CD4-positive, alpha-beta T cell treated with Interleukin-4 for 1 hour (primary cell): ENCODE measurements around the gene SUN1.

ENCODE experiments used
- DNase-seq, 2 donors: peaks; one replicate each; pipeline ENCODE4 v3.0.0-alpha.2; 2020 to 2022

Gene SUN1

GRCh38 chr7:909358-910329, 77.4 kb downstream of the SUN1 start:
- peak; percentile 44 to 84 for DNase-seq

DNA sequence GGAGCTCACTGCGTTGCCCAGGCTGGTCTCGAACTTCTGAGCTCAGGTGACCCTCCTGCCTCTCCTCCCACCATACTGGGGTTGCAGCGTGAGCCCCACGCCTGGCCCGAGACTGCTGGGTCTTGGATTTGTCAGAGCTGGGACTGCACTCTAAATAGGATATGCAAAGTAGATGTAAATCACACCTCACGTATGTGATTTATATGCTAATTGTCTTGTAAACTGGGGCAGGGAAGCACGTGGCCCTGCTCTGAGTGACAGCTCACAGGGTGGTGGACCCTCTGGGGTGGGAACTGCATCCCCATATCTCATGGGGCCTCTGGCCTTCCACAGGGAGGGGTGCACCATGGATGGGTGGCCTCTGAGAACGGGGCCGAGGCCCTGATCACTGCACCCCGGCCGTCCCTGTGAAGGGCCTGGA, 78.2 kb downstream of the SUN1 start:
- no peak for DNase-seq

- no peak for DNase-seq
Observed at GRCh38 chr7:910931-911431, 78.7 kb downstream of the SUN1 start.

GRCh38 chr7:911791-912480, 79.7 kb downstream of the SUN1 start:
- no peak for DNase-seq

GRCh38 chr7:913736-914520, 81.7 kb downstream of the SUN1 start:
- no peak for DNase-seq

GRCh38 chr7:914521-915194, 82.4 kb downstream of the SUN1 start:
- DNase-seq, result no peak

DNA sequence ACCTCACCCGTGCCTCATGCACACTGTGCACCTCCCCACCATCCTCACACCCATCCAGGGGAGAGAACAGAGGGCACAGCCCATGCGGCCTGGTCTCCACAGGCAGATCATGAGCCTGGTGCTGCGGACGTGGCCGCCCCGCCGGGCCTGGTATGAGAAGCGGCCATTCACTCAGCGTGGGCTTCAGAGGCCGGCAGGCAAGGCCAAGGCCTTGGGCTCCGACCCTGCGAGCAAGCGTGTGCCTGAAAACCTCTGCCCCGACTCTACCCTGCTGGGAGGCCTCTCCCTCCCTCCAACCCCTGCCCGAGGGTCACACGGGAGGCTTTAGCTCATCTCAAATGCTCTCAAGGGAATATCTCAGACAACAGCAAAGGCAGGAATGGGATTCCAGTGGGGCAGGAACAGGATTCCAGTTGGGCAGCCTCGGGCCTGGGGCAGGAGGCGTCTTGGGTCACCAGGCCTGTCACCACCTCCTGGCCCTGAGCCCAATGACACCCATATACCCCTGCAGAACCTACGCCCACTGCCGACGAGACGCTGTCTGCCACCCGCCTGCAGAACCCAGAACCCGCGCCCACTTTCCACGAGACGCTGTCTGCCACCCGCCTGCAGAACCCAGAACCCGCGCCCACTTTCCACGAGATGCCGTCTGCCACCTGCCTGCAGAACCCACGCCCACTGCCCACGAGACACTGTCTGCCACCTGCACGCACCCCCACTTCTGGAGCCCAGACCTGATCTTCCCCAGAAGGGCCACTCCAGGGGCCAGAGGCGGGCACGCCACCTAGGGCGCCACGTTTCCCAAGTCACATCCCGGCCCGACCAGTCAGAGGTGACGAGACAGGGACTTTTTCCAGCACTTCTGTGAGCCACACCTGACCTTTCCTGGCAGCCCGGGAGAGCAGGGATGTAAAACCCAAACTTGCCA, 83.3 kb downstream of the SUN1 start:
- DNase-seq, result no peak

- no peak for DNase-seq
Observed at GRCh38 chr7:916291-916941, 84.1 kb downstream of the SUN1 start.

DNA sequence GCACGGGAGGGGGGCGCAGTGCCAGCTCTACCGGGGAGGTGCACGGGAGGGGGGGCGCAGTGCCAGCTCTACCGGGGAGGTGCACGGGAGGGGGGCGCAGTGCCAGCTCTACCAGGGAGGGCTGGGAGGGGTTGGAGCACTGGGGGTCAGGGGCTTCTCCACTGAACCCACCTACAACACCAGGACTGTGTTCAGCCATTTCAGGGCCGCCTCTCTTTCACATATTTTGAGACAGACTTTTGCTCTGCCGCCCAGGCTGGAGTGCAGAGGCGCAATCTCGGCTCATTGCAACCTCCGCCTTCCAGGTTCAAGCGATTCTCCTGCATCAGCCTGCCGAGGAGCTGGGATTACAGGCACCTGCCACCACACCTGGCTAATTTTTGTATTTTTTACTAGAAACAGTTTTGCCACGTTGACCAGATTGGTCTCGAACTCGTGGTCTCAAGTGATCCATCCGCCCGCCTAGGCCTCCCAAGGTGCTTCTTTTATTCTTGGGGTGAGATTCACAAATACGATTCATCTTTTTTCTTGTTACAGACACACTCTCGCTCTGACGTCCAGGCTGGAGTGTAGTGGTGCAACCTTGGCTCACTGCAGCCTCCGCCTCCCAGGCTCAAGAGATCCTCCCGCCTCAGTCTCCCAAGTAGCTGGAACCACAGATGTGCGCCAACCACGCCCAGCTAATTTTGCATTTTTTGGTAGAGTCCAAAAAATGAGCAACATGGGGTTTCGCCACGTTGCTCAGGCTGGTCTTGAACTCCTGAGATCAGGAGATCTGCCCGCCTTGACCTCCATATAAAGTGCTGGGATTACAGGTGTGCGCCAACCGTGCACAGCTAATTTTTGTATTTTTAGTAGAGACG, 85.2 kb downstream of the SUN1 start:
- DNase-seq, result no peak

DNA sequence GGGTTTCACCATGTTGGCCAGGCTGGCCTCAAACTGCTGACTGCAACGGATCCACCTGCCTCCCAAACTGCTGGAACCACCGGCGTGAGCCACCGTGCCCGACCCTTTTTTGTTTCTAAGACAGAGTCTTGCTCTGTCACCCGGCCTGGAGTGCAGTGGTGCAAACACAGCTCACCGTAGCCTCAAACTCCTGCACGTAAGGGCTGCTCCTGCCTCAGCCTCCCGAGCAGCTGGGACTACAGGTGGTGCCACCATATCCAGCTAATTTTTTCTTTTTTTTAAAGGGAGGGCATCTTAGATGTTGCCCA, 85.8 kb downstream of the SUN1 start:
- no peak for DNase-seq

DNA sequence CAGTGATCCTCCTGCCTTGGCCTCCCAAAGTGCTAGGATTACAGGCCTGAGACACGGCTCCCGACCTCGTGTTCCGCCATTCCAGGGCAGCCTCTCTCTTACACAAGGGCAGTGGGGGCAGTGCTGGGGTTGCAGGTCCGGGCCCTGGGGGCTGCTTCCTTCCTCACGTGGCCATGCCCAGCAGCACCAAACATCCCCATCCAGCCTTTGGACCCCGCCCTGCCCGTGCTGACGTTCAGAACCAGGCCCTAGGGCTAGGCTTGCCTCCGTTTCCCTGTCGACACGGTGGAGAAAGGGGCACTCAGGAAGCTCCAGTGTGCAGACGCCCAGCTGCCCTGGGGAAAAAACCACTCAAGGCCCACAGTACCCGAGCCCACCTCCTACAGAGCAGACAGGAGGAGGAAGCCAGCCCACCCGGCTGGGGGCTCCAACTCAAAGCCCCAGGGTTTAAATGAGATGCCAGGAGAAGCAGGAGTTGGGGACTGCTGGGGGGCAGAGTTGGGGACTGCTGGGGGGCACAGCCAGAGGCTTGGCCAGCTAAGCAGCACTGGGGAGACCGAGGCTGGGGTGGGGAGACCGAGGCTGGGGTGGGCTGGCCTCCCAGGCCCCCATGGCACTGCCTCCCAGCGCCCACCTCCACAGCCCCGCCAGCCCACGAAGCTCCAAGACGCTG, 86.3 kb downstream of the SUN1 start:
- DNase-seq, result no peak

- no peak for DNase-seq
Observed at GRCh38 chr7:919114-919442, 86.8 kb downstream of the SUN1 start.

GRCh38 chr7:919924-920341, 87.7 kb downstream of the SUN1 start:
- no peak for DNase-seq

DNA sequence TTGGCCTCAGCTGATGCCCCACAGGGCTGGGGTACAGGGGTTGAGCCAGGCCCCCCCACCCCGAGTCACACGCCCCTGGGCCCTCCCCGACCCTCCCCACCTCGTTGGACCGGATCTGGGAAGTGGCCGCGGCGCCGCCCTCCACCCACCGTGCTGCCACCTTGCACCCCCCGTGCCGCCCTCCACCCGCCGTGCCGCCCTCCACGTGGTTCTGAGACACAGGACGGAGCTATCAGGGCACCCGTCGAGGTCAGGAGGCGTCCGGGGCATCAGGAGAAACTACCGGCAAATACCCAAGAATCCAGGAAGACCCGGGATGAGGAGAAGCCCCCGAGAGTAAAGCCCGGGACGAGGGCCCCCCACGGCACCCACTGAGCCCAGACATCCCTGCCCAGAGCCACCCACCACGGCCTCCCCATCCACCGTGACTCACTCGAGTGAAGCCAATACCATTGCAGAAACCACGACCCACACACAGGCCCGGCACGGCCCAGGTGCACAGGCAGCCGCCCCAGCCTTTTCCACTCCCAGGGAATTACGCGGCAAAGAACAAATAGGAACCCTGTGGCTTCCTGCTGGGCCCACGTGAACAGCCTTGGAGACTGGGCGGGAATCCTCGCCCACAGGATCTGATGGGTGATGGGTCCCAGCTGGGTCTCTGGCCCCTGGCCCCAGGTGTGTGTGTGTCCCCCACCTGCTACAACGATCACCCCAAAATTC, 88.2 kb downstream of the SUN1 start:
- DNase-seq, result no peak

GRCh38 chr7:921071-921461, 88.8 kb downstream of the SUN1 start:
- no peak for DNase-seq

- DNase-seq, result peak in 1 of 2 donors; percentile 21
Observed at GRCh38 chr7:921581-922333, 89.5 kb downstream of the SUN1 start.

DNA sequence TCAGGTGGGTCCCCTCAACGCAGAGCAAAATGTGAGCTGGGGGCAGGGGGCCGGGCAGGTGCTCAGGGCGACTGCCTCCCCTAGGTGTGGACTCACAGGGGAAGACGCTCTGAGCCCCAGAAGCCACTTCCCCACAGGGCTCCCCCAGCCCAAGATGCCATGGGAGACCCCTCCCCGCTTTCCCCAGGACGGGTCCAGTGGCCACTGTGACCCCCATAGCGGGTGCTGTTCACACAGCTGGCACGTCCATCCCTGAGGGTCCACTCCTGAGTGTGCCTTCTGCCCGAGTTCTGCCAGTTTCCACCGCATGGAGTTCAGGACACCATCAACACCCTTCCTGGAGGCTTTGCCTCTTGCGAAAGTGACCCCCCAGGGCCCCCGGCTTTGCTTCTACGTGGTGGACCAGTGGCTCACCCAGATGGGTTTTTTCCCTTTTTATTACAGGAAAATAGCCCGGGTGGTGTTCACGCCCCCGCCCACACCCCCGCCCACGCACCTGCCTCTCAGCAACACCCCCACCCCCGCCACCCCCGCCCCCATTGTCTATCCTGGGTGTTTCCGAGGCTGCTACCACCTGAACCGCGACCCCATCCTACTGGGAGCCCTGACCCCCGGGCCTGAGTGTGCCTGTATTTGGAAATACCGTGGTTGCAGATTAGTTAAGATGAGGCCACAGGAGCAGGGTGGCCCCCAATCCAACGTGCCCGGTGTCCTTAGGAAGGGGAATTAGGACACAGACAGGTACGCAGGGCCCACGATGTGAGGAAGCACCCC, 90.2 kb downstream of the SUN1 start:
- DNase-seq, result peak; percentile 42 to 60
